Stomach (tissue), 19 donors: ENCODE data around the gene PGBD5. TPM values are rescaled to one million over a fixed set of nuclear protein-coding genes. Genes with fewer than 3 reads are reported as not detected.
"Not testable (repeated sequence)": the region's sequence is repeated elsewhere in the genome, so short reads cannot be mapped to it uniquely, and the experiment has no call there.

Source experiments
- DNase-seq, 2 donors: peaks; one replicate each; pipeline versions ENCODE4 v3.0.0 to v3.0.0-alpha.2; 2013 to 2019
- H3K27ac ChIP-seq, 5 donors: fragments of 200-600 bp in 4 of 5; sonication (generic) in 4 of 5; one replicate each; pipeline ENCODE4 v1.5.1; 2013 to 2019; ENCODE audit warnings: mild to moderate bottlenecking in 1 of 5, moderate library complexity in 1 of 5
- H3K27me3 ChIP-seq, 3 donors: fragments of 200-600 bp; sonication (generic); one replicate each; pipeline ENCODE4 v1.5.1; 2017 to 2019; ENCODE audit warnings: mixed run types in 1 of 3
- H3K36me3 ChIP-seq, 4 donors: fragments of 200-600 bp; sonication (generic); 1 replicate in 3 of 4; 2 replicates in 1 of 4; pipeline ENCODE4 v1.5.1; 2016 to 2019
- H3K4me1 ChIP-seq, 4 donors: fragments of 200-600 bp; sonication (generic); one replicate each; pipeline ENCODE4 v1.5.1; 2016 to 2019
- H3K4me3 ChIP-seq, 4 donors: fragments of 200-600 bp; sonication (generic) in 3 of 4; one replicate each; pipeline ENCODE4 v1.5.1; 2016 to 2019; ENCODE audit warnings: mild to moderate bottlenecking in 1 of 4
- H3K9me3 ChIP-seq, 4 donors: fragments of 200-600 bp; sonication (generic); one replicate each; pipeline ENCODE4 v1.5.1; 2016 to 2019
- CTCF ChIP-seq, 7 experiments: fragments of 450-650 bp in 4 of 7; fragments of 200-600 bp in 3 of 7; sonication (generic) in 3 of 7; IDR thresholded peaks; one replicate each; pipeline ENCODE4 v1.5.1; 2016 to 2019; ENCODE audit warnings: antibody characterized with exemption in 7 of 7, control low read depth in 2 of 7, mild to moderate bottlenecking in 1 of 7
- EP300 ChIP-seq: sonication (generic); formaldehyde crosslinking; IDR thresholded peaks from one replicate; pipeline ENCODE4 v1.6.1; 2017; ENCODE audit warnings: antibody characterized with exemption
- POLR2A ChIP-seq, 4 donors: fragments of 450-650 bp; IDR thresholded peaks; one replicate each; pipeline ENCODE4 v1.6.1; 2016; ENCODE audit warnings: antibody characterized with exemption in 4 of 4, control low read depth in 2 of 4, mild to moderate bottlenecking in 1 of 4, moderate library complexity in 1 of 4
- POLR2AphosphoS5 ChIP-seq, 3 donors: sonication (generic); formaldehyde crosslinking; IDR thresholded peaks; one replicate each; pipeline ENCODE4 v1.6.1; 2016; ENCODE audit warnings: antibody characterized with exemption in 3 of 3
- WGBS, 5 donors: extraction: QIAGEN DNeasy Blood & Tissue Kit in 3 of 5; methylation state at CpG; one replicate each; pipeline versions ENCODE4 v1.1.5 to v1.1.7; 2013 to 2018; 5-methylcytosine and 5-hydroxymethylcytosine counted together
- intact Hi-C: fragments of 100-400 bp; cut with DNase I; formaldehyde crosslinking; loops from one replicate; pipeline ENCODE4 v1.15.1; 2023; ENCODE audit warnings: low total_unique reads
- long read RNA-seq, 10 donors: transcript quantifications; one replicate each; lab custom pipeline, GENCODE V29; 2026
- polyA plus RNA-seq, 3 donors: library from polyadenylated mRNA; stranded (reverse); fragments of 200-250 nt; gene quantifications; one replicate each; pipeline ENCODE4 v1.2.3, GENCODE V29; 2013
- total RNA-seq, 5 donors: library from RNA; depleted of rRNA; stranded (reverse); fragments of >200 nt; gene quantifications; one replicate each; pipeline versions ENCODE4 v1.1.0 to v1.2.3, GENCODE V29; 2014 to 2016
- donor health status: healthy with polysubstance abuse.
- donor health status: Bipolar disorder and iron deficiency.
- donor health status: healthy.

The PGBD5 gene
- total RNA-seq (under 1 TPM; under 0.01 to 0.87 (median 0.37) TPM), polyA plus RNA-seq (1 to 10 TPM in 1 of 3 donors, under 1 TPM in 2; 0.20 to 1.2 (median 0.31) TPM)
- long read RNA-seq, donor 1: 0 reads
- long read RNA-seq, donor 2, full-length matches to known transcripts: 1 of 1 reads
- long read RNA-seq, donor 2, partial matches to known transcripts: 0 of 1 reads
- long read RNA-seq, donor 2, other reads (novel, unspliced or antisense): 0 of 1 reads
- long read RNA-seq, donor 3: 0 reads
- long read RNA-seq, donor 4: 0 reads
- long read RNA-seq, donor 5, full-length matches to known transcripts: 1 of 1 reads
- long read RNA-seq, donor 5, partial matches to known transcripts: 0 of 1 reads
- long read RNA-seq, donor 5, other reads (novel, unspliced or antisense): 0 of 1 reads
- long read RNA-seq, donor 6: 0 reads
- long read RNA-seq, donor 7: 0 reads
- long read RNA-seq, donor 8: 0 reads
- long read RNA-seq, donor 9: 0 reads
- long read RNA-seq, donor 10: 0 reads

GRCh38 chr1:230426246-230427093 is at the start of gene PGBD5:
TSS of gene PGBD5 (minus strand) at chr1:230426332. CDS start at chr1:230425928, 404 bp downstream.
- peak within 1 kb of the TSS in 1 of 5 donors; percentile 28 for H3K27ac ChIP-seq
- TF ChIP-seq POLR2A (IDR thresholded peaks at IDR 0.05): no peak
- no peak for TF ChIP-seq EP300
- TF ChIP-seq CTCF (IDR thresholded peaks at IDR 0.05): no peak
- TF ChIP-seq POLR2AphosphoS5 (IDR thresholded peaks at IDR 0.05): no peak
- peaks cover 10 to 75% (median 33%) of the 10 kb centered on the region in 3 donors for H3K27me3 ChIP-seq
- 1 to 15% (median 3%) methylated on average over 9 to 83 of the region's 93 CpGs for whole genome bisulfite sequencing, 5 donors
- H3K4me1 ChIP-seq: peaks cover 11 to 23% (median 19%) of the 10 kb centered on the region in 4 donors
- H3K9me3 ChIP-seq: no peaks in the 10 kb centered on the region
- H3K4me3 ChIP-seq: peak within 1 kb of the TSS; percentile 51 to 76 (median 64)
- DNase-seq: peak; percentile 77 to 93
- no peaks in the 10 kb centered on the region for H3K36me3 ChIP-seq
- intact Hi-C loops: no loop called here

GRCh38 chr1:230474924-230475323 is 48.8 kb upstream of the PGBD5 start:
- H3K4me3 ChIP-seq, H3K9me3 ChIP-seq, DNase-seq, intact Hi-C loops, H3K27ac ChIP-seq, H3K36me3 ChIP-seq, H3K4me1 ChIP-seq: not testable (repeated sequence)
- H3K27me3 ChIP-seq: peaks cover 0 to 14% (median 4%) of the 10 kb centered on the region in 3 donors
- 62 to 86% (median 81%) methylated on average over 5 of the region's 5 CpGs for WGBS, 5 donors

GRCh38 chr1:230470750-230471149 is 44.6 kb upstream of the PGBD5 start:
- H3K27me3 ChIP-seq, H3K9me3 ChIP-seq, H3K27ac ChIP-seq, intact Hi-C loops, H3K4me3 ChIP-seq, H3K36me3 ChIP-seq, DNase-seq, H3K4me1 ChIP-seq: not testable (repeated sequence)
- WGBS, 5 donors: 89 to 96% (median 95%) methylated on average over 1 of the region's 1 CpG

GRCh38 chr1:230469271-230469670 is 43.1 kb upstream of the PGBD5 start:
- no peaks in the 10 kb centered on the region for H3K4me1 ChIP-seq
- no peak for DNase-seq
- no peaks in the 10 kb centered on the region for H3K36me3 ChIP-seq
- H3K9me3 ChIP-seq: no peaks in the 10 kb centered on the region
- intact Hi-C loops: no loop called here
- H3K27ac ChIP-seq: no peak overlapping the region
- no peaks in the 10 kb centered on the region for H3K27me3 ChIP-seq
- H3K4me3 ChIP-seq: no peak overlapping the region
- TF ChIP-seq EP300: no peak
- TF ChIP-seq POLR2AphosphoS5 (IDR thresholded peaks at IDR 0.05): no peak
- TF ChIP-seq CTCF (IDR thresholded peaks at IDR 0.05): no peak

- Histone ChIP-seq H3K9me3 (no peaks in the 10 kb centered on the region), H3K4me3 (no peak overlapping the region), H3K27ac (no peak overlapping the region), H3K36me3 (no peaks in the 10 kb centered on the region), H3K27me3 (no peaks in the 10 kb centered on the region), H3K4me1 (no peaks in the 10 kb centered on the region)
- TF ChIP-seq POLR2AphosphoS5 (IDR thresholded peaks at IDR 0.05): no peak
- TF ChIP-seq CTCF (IDR thresholded peaks at IDR 0.05): no peak
- TF ChIP-seq POLR2A (IDR thresholded peaks at IDR 0.05): no peak
- TF ChIP-seq EP300: no peak
- intact Hi-C loops: no loop called here
- 52 to 64% (median 56%) methylated on average over 1 of the region's 1 CpG for WGBS, 5 donors
- DNase-seq: no peak
These were observed 39.6 kb upstream of the PGBD5 start for GRCh38 chr1:230465691-230466090.
